H1 (cell line): ENCODE measurements around the gene NUDC. TPM values are rescaled to one million over a fixed set of nuclear protein-coding genes. Genes with fewer than 3 reads are reported as not detected.

Source experiments
- polyA plus RNA-seq, 7 experiments: library from polyadenylated mRNA; depleted of rRNA in 3 of 7; stranded (reverse) in 5 of 7; unstranded in 2 of 7; fragments of >200 nt in 5 of 7; fragments of 200-250 nt in 2 of 7; gene quantifications; 1 replicate in 5 of 7; 2 replicates in 1 of 7; 4 replicates in 1 of 7; pipeline versions ENCODE4 v1.2.1 to v1.2.3, GENCODE V29; 2011 to 2013; ENCODE audit warnings: missing spikeins in 2 of 7, mixed read lengths in 2 of 7
- total RNA-seq: library from RNA; stranded (reverse); fragmentation: NEBNext Ultra II Directional; extraction: Animal tissue kit (Norgen Biotek cat#: 25700); gene quantifications from 2 replicates; pipeline ENCODE4 v1.2.1, GENCODE V29; 2021

Gene NUDC
- total and polyA plus RNA-seq, 2 of the 8 experiments (the other 6 are each of a cell fraction or from before 2014, with no cell fraction given) = 43.2 to 131 TPM

Other genes with a start within 250 kb of the NUDC start
- gene ARID1A, start 225.7 kb upstream of the NUDC start, total RNA-seq = 103 and 105 TPM in 2 replicates
- 52.1 and 86.7 TPM in 2 replicates for gene ARID1A, start 225.7 kb upstream of the NUDC start, polyA plus RNA-seq (2011; rRNA removed)
- gene PIGV, start 133.8 kb upstream of the NUDC start, total RNA-seq = 8.5 and 9.3 TPM in 2 replicates
- 20.9 and 22.4 TPM in 2 replicates for gene PIGV, start 133.8 kb upstream of the NUDC start, polyA plus RNA-seq (2011; rRNA removed)
- gene ZDHHC18, start 95.1 kb upstream of the NUDC start, total RNA-seq = 29.2 and 29.7 TPM in 2 replicates
- gene ZDHHC18, start 95.1 kb upstream of the NUDC start, polyA plus RNA-seq (2011; rRNA removed) = 49.8 and 61.3 TPM in 2 replicates
- 3.9 and 4.0 TPM in 2 replicates for gene SFN, start 58.6 kb upstream of the NUDC start, total RNA-seq
- 3.3 and 4.2 TPM in 2 replicates for gene SFN, start 58.6 kb upstream of the NUDC start, polyA plus RNA-seq (2011; rRNA removed)
- gene GPN2, start 31.5 kb upstream of the NUDC start, total RNA-seq = 29.6 and 36.8 TPM in 2 replicates
- gene GPN2, start 31.5 kb upstream of the NUDC start, polyA plus RNA-seq (2011; rRNA removed) = 27.3 and 34.8 TPM in 2 replicates
- 17.4 and 19.8 TPM in 2 replicates for gene GPATCH3, start 21.3 kb upstream of the NUDC start, total RNA-seq
- 7.9 and 11.6 TPM in 2 replicates for gene GPATCH3, start 21.3 kb upstream of the NUDC start, polyA plus RNA-seq (2011; rRNA removed)
- gene NR0B2, start 7.8 kb upstream of the NUDC start, total RNA-seq = not detected in 2 replicates
- gene NR0B2, start 7.8 kb upstream of the NUDC start, polyA plus RNA-seq (2011; rRNA removed) = not detected in 2 replicates
- gene KDF1, start 38.7 kb downstream of the NUDC start, total RNA-seq = 16.7 and 16.9 TPM in 2 replicates
- 37.5 and 44.3 TPM in 2 replicates for gene KDF1, start 38.7 kb downstream of the NUDC start, polyA plus RNA-seq (2011; rRNA removed)
- 51.6 and 51.7 TPM in 2 replicates for gene TRNP1, start 71.9 kb downstream of the NUDC start, total RNA-seq
- gene TRNP1, start 71.9 kb downstream of the NUDC start, polyA plus RNA-seq (2011; rRNA removed) = 102 and 106 TPM in 2 replicates
- gene TENT5B, start 91.1 kb downstream of the NUDC start, total RNA-seq = 118 and 129 TPM in 2 replicates
- gene TENT5B, start 91.1 kb downstream of the NUDC start, polyA plus RNA-seq (2011; rRNA removed) = 119 and 188 TPM in 2 replicates
- 25.1 and 25.5 TPM in 2 replicates for gene SLC9A1, start 233.4 kb downstream of the NUDC start, total RNA-seq
- 11.3 and 17.3 TPM in 2 replicates for gene SLC9A1, start 233.4 kb downstream of the NUDC start, polyA plus RNA-seq (2011; rRNA removed)